Pancreas (tissue), 10 donors: ENCODE data around the gene CDKN2AIPNL. TPM values are rescaled to one million over a fixed set of nuclear protein-coding genes. Genes with fewer than 3 reads are reported as not detected.

Experiments
- ATAC-seq, 4 donors: fragments of 200-7000 bp; cut with Tn5 transposase; one replicate each; pipeline versions ENCODE4 v1.8.0 to v1.9.1; 2020; ENCODE audit warnings: mild to moderate bottlenecking in 4 of 4, moderate library complexity in 4 of 4
- DNase-seq, 6 donors: peaks; one replicate each; pipeline ENCODE4 v3.0.0-alpha.2; 2020
- FAIRE-seq: peaks from 2 replicates; lab custom pipeline; 2012; peaks lifted over from hg19 to GRCh38; lab: Jason Lieb, UNC
- H3K27ac ChIP-seq, 4 donors: fragments of 200-600 bp; sonication (generic); 1 replicate in 3 of 4; 2 replicates in 1 of 4; pipeline versions ENCODE4 v1.5.0 to v1.8.0; 2020
- H3K27me3 ChIP-seq, 4 donors: fragments of 200-600 bp; one replicate each; pipeline ENCODE4 v1.8.0; 2021
- H3K36me3 ChIP-seq, 3 donors: fragments of 200-600 bp; sonication (generic) in 1 of 3; one replicate each; pipeline versions ENCODE4 v1.5.0 to v1.8.0; 2020 to 2021
- H3K4me1 ChIP-seq, 3 donors: fragments of 200-600 bp; one replicate each; pipeline ENCODE4 v1.8.0; 2021
- H3K4me3 ChIP-seq, 4 donors: fragments of 200-600 bp; sonication (generic) in 2 of 4; one replicate each; pipeline versions ENCODE4 v1.5.0 to v1.8.0; 2020 to 2021
- H3K9me3 ChIP-seq, 4 donors: fragments of 200-600 bp; one replicate each; pipeline ENCODE4 v1.8.0; 2021
- WGBS, 2 donors: extraction: QIAGEN DNeasy Blood & Tissue Kit; methylation state at CpG; one replicate each; pipeline ENCODE4 v1.1.7; 2013; 5-methylcytosine and 5-hydroxymethylcytosine counted together
- intact Hi-C, 3 donors: fragments of 100-400 bp; cut with DNase I; formaldehyde crosslinking; loops; one replicate each; pipeline versions ENCODE4 v1.11.1 to v1.14.2; 2022
- polyA plus RNA-seq, 2 donors: library from polyadenylated mRNA; stranded (reverse); fragments of 200-250 nt; gene quantifications; one replicate each; pipeline ENCODE4 v1.2.3, GENCODE V29; 2013
- total RNA-seq, 6 donors: library from RNA; stranded (reverse); fragmentation: NEBNext Ultra II Directional in 4 of 6; extraction: Animal tissue kit (Norgen Biotek cat#: 25700) in 4 of 6; gene quantifications; one replicate each; pipeline versions ENCODE4 v1.2.1 to v1.2.4, GENCODE V29; 2021 to 2023
- TF ChIP-seq, protein P1 (sequence below), 4 donors: fragments of 200-600 bp; sonication (generic) in 3 of 4; IDR thresholded peaks; one replicate each; pipeline versions ENCODE4 v1.5.0 to v1.8.0; 2021; ENCODE audit warnings: antibody characterized with exemption in 4 of 4
- donor health status: healthy with polysubstance abuse.
- donor health status: DM: no; HTN: no; CAD: no; lungs with moderate emphysema.
- donor health status: DM: no; HTN: no; CAD: no.
- donor health status: control.
- donor health status: control.
- donor health status: Bipolar disorder and iron deficiency.
- donor health status: DM: yes; HTN: yes; CAD: no.
- donor health status: DM: no; HTN: no; CAD: no.
- donor health status: DM: no; HTN: no; CAD: no.
- donor health status: DM: yes; HTN: yes; CAD: no.

CDKN2AIPNL gene
- total and polyA plus RNA-seq, 8 donors: 11.9 to 42.5 (median 18.7) TPM

- H3K27me3 ChIP-seq: no peaks in the 10 kb centered on the region
- H3K4me3 ChIP-seq: no peak overlapping the region
- WGBS, 2 donors: 60 to 64% methylated on average over 3 of the region's 3 CpGs
- peaks cover 0 to 18% (median 16%) of the 10 kb centered on the region in 3 donors for H3K4me1 ChIP-seq
- TF ChIP-seq, protein P1, sequence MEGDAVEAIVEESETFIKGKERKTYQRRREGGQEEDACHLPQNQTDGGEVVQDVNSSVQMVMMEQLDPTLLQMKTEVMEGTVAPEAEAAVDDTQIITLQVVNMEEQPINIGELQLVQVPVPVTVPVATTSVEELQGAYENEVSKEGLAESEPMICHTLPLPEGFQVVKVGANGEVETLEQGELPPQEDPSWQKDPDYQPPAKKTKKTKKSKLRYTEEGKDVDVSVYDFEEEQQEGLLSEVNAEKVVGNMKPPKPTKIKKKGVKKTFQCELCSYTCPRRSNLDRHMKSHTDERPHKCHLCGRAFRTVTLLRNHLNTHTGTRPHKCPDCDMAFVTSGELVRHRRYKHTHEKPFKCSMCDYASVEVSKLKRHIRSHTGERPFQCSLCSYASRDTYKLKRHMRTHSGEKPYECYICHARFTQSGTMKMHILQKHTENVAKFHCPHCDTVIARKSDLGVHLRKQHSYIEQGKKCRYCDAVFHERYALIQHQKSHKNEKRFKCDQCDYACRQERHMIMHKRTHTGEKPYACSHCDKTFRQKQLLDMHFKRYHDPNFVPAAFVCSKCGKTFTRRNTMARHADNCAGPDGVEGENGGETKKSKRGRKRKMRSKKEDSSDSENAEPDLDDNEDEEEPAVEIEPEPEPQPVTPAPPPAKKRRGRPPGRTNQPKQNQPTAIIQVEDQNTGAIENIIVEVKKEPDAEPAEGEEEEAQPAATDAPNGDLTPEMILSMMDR (IDR thresholded peaks at IDR 0.05): no peak
- H3K9me3 ChIP-seq: no peaks in the 10 kb centered on the region
- H3K27ac ChIP-seq: no peak overlapping the region
- intact Hi-C loops: no loop called here
- ATAC-seq: no peak
- no peak for DNase-seq
- FAIRE-seq: no peak
- H3K36me3 ChIP-seq: no peaks in the 10 kb centered on the region
Measured at GRCh38 chr5:134440201-134440755, 28.6 kb upstream of the CDKN2AIPNL start.

DNA sequence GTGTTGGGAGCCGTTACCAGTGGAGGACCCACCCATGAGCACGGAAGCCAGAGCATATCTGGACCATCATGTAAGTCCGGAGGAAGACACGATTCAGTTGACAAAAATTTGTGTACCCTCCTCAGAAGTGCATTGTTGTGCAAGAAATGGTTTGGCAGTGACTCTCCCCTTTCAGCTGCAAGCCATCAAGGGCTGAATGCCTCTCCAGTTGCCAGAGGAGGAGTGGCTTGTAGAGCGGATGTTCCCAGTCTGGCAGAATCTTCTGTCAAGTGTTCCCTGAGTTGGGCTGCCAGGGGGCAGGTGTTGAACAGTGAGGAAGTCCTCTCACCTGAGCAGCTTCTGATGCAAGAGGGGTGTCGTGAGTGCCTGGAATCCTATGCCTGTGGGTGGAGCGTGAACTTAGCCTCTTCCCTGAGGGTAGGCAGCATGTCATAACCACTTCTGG, 27.6 kb upstream of the CDKN2AIPNL start:
- H3K27me3 ChIP-seq: no peaks in the 10 kb centered on the region
- peak overlapping the region in 2 of 4 donors; percentile 14 to 55 for H3K27ac ChIP-seq
- peak in 3 of 4 donors; percentile 52 to 66 (median 60) for ATAC-seq
- no peaks in the 10 kb centered on the region for H3K9me3 ChIP-seq
- intact Hi-C loops: no loop called here
- no peaks in the 10 kb centered on the region for H3K36me3 ChIP-seq
- peaks cover 0 to 18% (median 16%) of the 10 kb centered on the region in 3 donors for H3K4me1 ChIP-seq
- DNase-seq: peak in 4 of 6 donors; percentile 45 to 69 (median 48)
- no peak overlapping the region for H3K4me3 ChIP-seq
- WGBS, 2 donors: 59 to 61% methylated on average over 7 of the region's 7 CpGs
- no peak for FAIRE-seq
- TF ChIP-seq, protein P1 (IDR thresholded peaks at IDR 0.05): no peak

- H3K9me3 ChIP-seq: no peaks in the 10 kb centered on the region
- WGBS, 2 donors: 91 to 94% methylated on average over 6 to 7 of the region's 7 CpGs
- TF ChIP-seq, protein P1 (IDR thresholded peaks at IDR 0.05): no peak
- H3K4me1 ChIP-seq: peaks cover 0 to 18% (median 16%) of the 10 kb centered on the region in 3 donors
- H3K27me3 ChIP-seq: no peaks in the 10 kb centered on the region
- ATAC-seq (no peak), FAIRE-seq (no peak), DNase-seq (no peak)
- no peaks in the 10 kb centered on the region for H3K36me3 ChIP-seq
- intact Hi-C loops: no loop called here
- H3K27ac ChIP-seq: peak overlapping the region in 3 of 4 donors; percentile 24 to 61 (median 55)
- no peak overlapping the region for H3K4me3 ChIP-seq
Measured at GRCh38 chr5:134438721-134439123, 27.0 kb upstream of the CDKN2AIPNL start.

- no peak overlapping the region for H3K4me3 ChIP-seq
- no peak for DNase-seq
Measured at GRCh38 chr5:134437847-134438581, 26.3 kb upstream of the CDKN2AIPNL start.

More at GRCh38 chr5:134437847-134438581, 26.3 kb upstream of the CDKN2AIPNL start:
- H3K9me3 ChIP-seq: no peaks in the 10 kb centered on the region
- ATAC-seq: no peak
- peak overlapping the region; percentile 51 to 88 (median 70) for H3K27ac ChIP-seq
- no peaks in the 10 kb centered on the region for H3K27me3 ChIP-seq
- peaks cover 0 to 18% (median 16%) of the 10 kb centered on the region in 3 donors for H3K4me1 ChIP-seq
- TF ChIP-seq, protein P1 (IDR thresholded peaks at IDR 0.05): no peak
- no peaks in the 10 kb centered on the region for H3K36me3 ChIP-seq
- WGBS, 2 donors: 61 to 67% methylated on average over 7 of the region's 7 CpGs
- no peak for FAIRE-seq
- intact Hi-C loops: no loop called here
